H1 (cell line): Measurements from ENCODE around the gene CORO7.

Source experiments
- ATF3 ChIP-seq: IDR thresholded peaks from 2 replicates; pipeline ENCODE4 v1.6.1; 2011; ENCODE audit warnings: low read depth, mild to moderate bottlenecking, low read length; ENCODE audit not compliant: insufficient read depth
- BACH1 ChIP-seq: IDR thresholded peaks from 2 replicates; pipeline ENCODE4 v1.6.1; 2012; ENCODE audit warnings: low read length, improper control_type of control experiment
- CTCF ChIP-seq, 3 experiments: IDR thresholded peaks; 1 replicate in 2 of 3; 2 replicates in 1 of 3; pipeline versions ENCODE4 v1.5.1 to v1.6.1; 2011; ENCODE audit warnings: low read length in 3 of 3, mild to moderate bottlenecking in 3 of 3, inconsistent platforms in 2 of 3, low read depth in 1 of 3, moderate library complexity in 1 of 3; ENCODE audit not compliant: insufficient read depth in 1 of 3; ENCODE audit errors: control extremely low read depth in 1 of 3
- GABPA ChIP-seq: IDR thresholded peaks from 2 replicates; pipeline ENCODE4 v1.6.1; 2011; ENCODE audit warnings: mild to moderate bottlenecking, low read length, moderate library complexity, borderline replicate concordance; ENCODE audit not compliant: insufficient read depth
- GTF2F1 ChIP-seq: IDR thresholded peaks from 2 replicates; pipeline ENCODE4 v1.6.1; 2012; ENCODE audit warnings: low read depth, low read length, improper control_type of control experiment, borderline replicate concordance
- RNF2 ChIP-seq: fragments of 200-900, 300-1000 bp; sonication (generic); IDR thresholded peaks from 2 replicates; pipeline ENCODE4 v1.7.1; 2016; ENCODE audit warnings: borderline replicate concordance, low read depth, mild to moderate bottlenecking, antibody characterized with exemption, low read length; ENCODE audit not compliant: poor library complexity, severe bottlenecking; ENCODE audit errors: missing control alignments
- SIX5 ChIP-seq: IDR thresholded peaks from 2 replicates; pipeline ENCODE4 v1.6.1; 2011; ENCODE audit warnings: mild to moderate bottlenecking, low read depth, low read length
- TAF1 ChIP-seq: IDR thresholded peaks from 2 replicates; pipeline ENCODE4 v1.6.1; 2011; ENCODE audit warnings: mild to moderate bottlenecking, low read depth, low read length

- TF ChIP-seq GTF2F1, result no peak
- no peak for TF ChIP-seq SIX5
- TF ChIP-seq ATF3, result no peak
- no peak for TF ChIP-seq TAF1
- TF ChIP-seq BACH1, result no peak
- TF ChIP-seq RNF2, result no peak
- TF ChIP-seq GABPA, result no peak
- TF ChIP-seq CTCF (IDR thresholded peaks at IDR 0.05; ENCODE audit: control extremely low read depth in 1 of 3, insufficient read depth in 1 of 3, low read depth in 1 of 3, low read length in 3 of 3), result no peak
Observed at GRCh38 chr16:4455951-4456350, 39.6 kb upstream of the CORO7 start.
